ENCODE results near the gene LRP1.

Gene LRP1

DNA sequence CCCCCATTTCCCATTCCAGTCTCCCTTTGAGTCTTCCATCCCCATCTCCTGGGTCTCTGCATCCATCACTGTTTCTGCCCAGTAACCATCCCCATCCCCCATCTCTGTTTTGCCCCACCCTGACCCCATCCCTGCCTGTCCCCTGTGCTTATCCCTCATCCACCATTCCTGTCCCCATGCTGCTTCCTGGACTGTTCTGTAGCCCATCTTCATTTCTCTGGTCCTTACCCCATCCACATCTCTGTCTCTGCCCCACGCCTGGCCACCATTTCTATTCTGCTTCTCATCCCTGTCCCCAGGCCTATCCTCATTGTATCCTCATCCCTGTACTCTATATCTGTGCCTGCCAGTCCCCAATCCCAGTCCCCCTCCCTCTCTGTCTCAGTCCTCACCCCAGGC is 92.5 kb downstream of the LRP1 start:
- DNase-seq (ENCODE audit: low read depth in 2 of 3, low spot score in 2 of 3), result no peak

DNA sequence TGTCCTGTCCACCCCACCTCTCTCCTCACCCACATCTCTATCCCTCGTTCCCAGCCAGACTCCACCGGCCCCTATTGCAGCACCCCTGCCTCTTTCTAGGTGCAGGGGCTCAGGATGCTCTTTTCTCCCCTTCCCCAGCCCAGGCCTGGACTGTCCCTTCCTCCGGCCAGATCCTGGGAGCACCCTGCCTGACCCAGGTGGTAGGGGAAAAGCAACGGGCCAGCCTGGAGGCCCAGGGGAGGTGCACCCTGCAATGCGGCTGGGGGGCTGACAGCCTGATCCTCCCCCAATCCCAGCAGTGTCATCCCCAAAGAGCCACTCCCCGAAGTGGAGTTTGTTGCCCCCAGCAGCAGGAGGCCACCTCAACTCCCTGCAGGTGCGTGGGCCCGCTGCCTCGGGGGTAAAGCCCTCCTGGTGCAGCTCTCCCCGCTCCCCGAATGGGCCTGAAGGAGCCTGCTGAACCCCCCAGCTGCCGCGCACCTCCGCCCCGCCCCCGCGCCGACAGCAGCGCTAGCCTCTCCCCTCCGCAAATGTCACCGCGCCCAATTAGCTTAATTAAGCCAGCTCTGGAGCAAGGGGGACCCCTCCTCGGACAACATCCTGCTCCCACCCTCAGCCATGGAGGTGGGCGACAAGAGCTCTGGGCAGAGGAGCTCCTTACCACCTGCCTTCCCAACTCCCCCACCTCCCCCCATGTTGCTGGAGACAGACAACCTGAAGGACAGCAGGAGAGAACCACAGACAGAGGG is 93.1 kb downstream of the LRP1 start:
- no peak for DNase-seq (ENCODE audit: low read depth in 2 of 3, low spot score in 2 of 3)

DNA sequence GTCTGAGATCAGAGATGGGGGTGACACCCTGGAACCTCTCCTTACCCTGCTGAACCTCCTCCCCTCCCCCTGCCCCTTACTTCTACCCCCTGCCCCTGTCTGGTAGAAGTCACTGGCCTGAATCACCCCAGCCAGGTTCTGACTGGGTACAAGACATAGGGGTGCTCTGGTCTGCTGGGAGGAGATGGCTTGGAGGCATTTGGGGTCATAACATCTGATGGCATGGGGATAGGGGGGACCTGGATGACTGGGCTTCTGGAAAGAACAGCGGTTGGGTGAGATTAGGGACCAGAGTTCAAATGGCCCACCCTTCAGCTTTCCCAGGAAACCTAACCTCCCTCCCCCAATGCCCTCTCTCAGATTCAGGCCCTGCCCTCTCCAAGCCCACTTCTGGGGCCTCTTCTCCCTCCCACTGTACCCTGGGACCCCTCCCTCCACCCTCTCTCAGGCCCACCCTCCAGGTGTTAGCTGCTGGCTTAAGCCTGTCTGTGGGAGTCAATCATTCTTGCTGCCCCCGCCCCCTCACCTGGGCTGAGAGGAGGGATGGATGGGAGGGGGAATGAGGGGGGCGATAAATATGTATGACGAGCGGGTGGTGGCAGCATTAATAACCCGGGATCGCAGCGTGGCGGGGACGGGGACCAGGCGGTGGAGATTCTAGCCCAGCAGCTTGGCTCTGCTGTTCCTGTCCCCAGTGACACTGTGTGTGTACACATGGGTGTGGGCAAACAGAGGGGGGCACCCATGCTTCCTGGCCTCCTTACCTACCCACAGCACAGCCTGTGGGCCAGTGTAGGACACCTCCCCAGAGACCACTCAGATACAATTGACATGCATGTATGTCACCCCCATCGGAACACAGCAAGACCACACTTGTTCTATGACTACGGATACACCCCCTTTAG is 94.3 kb downstream of the LRP1 start:
- DNase-seq (ENCODE audit: low read depth in 2 of 3, low spot score in 2 of 3), result no peak

DNA sequence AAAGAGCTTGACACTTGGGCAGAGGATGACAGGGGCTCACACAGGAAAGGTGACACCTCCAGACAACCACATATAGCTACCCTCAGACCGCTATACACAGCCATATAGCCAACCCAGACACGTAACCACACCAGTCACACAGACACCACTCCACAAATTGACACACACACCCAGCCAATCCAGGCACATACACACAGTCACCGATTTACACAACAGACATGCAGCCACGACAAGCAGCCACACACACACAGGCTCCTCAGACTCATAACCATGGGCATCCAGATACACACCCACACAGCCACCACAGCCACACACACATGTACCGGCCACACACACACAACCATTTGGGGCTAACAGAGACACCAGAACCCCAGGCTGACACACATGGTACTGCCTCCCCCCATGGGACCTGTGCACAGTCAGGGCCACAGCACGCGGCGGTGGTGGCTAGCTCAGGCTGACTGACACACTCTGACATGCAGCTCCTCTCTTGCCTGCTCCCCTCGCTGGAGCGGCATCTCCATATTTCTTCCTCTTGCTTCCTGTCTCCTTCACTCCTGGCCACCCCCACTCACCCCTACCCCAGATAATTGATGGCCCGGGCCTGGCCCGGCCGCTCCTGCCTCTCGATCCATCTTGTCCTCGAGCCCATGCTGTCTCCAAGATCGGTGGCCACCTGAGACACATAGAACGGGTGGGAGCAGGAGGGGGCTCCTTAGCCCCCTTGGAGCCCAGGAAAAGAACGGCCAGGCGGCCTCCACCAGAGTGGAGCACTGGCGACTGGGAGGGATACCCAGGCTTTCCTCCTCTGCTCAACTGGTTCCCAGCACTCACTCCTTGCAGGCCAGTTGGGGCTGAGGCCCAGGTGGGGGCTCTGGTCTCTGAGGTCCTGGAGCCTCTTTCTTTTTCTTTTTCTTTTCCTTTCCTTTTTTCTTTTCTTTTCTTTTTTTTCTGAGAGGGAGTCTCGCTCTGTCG is 95.2 kb downstream of the LRP1 start:
- no peak for DNase-seq (ENCODE audit: low read depth in 2 of 3, low spot score in 2 of 3)

DNA sequence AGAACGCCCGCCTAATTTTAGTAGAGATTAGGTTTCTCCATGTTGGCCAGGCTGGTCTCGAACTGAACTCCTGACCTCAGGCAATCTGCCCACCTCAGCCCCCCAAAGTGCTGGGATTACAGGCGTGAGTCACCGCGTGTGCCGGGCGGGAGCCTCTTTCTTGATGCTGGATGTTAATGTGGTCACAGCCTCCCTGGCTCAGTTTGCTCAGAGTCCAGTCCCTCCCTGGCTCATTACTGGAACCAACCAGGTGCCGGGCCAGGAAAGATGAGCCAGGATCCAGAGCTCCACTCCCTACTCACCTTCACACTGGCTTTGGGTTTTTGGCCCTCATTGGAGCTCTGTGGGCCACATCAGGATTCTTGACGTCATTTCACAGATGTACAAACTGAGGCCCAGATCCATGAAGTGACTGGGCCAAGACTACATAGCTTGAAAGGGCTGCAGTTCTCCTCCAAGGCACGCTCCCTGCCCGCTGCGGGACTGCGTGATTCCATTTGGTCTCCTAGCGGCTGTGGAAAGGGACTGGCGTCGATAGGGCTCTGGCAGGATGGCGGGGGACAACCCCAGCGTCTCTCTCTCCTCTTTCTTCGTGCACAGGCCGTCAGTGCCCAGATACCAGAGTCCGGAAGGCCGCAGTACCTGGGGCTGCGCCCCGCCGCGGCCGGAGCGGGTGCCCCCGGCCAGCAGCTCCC is 96.1 kb downstream of the LRP1 start:
- no peak for DNase-seq (ENCODE audit: low read depth in 2 of 3, low spot score in 2 of 3)

DNA sequence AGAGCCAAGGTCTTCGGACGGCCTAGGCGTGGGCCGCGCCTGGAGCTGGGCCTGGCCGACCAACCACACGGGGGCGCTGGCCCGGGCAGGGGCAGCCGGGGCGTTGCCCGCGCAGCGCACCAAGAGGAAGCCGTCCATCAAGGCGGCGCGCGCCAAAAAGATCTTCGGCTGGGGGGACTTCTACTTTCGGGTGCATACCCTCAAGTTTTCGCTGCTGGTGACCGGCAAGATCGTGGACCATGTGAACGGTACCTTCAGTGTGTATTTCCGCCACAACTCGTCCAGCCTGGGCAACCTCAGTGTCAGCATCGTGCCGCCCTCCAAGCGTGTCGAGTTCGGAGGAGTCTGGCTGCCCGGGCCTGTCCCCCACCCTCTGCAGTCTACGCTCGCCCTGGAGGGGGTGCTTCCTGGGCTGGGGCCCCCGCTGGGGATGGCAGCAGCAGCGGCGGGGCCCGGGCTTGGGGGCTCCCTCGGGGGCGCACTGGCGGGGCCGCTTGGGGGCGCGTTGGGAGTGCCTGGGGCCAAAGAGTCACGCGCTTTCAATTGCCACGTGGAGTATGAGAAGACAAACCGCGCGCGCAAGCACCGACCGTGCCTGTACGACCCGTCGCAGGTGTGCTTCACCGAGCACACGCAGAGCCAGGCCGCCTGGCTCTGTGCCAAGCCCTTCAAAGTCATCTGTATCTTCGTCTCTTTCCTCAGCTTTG is 96.8 kb downstream of the LRP1 start:
- DNase-seq (ENCODE audit: low read depth in 2 of 3, low spot score in 2 of 3), result no peak

DNA sequence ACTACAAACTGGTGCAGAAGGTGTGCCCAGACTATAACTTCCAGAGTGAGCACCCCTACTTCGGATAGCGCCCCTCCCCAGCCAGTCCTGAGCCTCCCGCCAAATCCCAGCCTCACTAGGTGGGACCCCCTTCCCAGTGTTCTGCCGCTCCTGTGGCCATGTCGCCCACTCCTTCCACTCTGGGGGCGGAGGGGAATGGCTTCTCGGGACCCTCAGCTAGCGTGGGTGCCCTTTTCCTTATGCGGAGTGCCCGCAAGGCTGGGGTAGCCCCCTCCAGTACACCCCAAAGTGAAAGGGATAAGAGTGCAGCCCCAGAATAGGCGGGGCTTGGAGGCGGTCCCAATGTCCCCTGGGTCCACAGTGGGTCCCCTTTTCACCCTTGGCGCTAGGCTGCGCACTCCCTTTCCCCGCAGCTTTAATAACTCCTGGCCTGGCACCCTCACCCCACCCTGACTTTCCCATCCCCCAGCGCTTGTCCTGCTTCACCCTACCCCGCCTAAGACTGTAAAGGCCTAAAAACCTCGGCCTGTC is 97.5 kb downstream of the LRP1 start:
- no peak for DNase-seq (ENCODE audit: low read depth in 2 of 3, low spot score in 2 of 3)

DNA sequence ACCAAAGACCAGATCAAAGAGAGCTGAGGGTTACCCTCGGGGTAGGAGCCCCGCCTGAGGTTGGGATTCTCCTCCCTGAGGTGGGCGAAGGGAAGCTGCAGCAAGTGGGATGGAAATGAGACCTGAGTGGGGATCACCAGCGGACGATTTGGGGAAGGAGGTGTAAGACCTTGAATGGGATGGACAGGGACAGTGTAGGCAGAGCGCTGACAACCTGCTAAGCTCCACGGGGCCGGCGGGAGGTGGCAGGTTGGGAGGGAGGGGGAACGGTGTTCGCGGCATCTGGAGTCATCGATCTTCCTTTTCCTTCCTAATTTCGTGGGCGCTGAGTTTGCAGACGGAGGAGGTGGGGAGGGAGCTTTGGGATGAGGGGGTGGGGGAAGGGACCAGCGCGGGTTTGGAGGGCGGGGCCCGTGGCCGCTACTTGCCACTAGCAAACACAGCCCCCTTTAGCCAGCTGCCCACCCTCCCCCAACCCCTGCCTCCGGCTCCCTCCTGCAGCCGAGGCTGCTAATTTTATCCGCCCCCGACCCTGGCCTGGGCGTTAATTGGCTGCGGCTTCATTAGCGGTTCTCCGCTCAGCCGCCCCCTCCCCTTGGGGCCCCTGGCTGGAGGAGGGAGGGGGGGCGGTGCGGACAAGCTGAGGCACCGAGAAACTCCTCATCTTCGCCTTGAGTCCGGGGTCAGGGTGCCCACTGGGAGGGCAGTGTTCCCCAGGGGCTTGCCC is 98.5 kb downstream of the LRP1 start:
- no peak for DNase-seq (ENCODE audit: low read depth in 2 of 3, low spot score in 2 of 3)

DNA sequence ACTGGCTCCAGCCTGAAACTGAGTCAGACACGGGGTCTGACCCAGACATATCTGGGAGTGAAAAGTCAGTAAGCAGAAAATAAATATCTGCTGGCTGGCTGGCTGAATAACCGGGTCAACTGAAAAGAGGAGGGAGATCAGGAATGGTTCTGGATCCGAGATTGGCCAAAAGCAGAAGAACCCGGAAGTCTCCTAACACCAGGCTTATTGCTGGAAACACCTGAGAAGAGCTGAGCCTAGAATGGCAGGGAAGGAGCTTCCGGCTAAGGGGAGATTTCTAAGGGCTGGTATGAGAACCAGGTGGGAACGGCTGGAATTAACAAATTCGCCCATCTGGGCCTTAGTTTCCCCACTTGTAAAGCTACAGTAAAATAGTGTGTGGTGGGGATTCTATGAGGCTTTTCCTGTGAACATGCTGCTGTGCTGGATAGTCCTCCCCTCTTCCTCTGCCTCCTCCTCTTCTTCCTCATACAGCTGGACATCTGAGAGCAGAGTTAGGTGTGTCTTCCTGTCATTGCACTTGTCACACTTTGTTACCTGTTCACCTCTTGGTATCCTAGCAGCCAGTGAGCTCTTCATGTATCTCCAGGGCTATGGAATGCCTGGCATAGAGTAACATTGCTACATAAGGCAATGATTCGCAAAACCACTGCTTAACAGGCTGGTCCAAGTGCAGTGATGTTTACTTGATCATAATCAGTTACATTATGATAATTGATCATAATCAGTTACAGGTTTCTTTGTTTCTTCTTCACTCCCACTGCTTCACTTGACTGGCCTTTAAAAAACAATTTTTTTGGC is 99.2 kb downstream of the LRP1 start:
- no peak for DNase-seq (ENCODE audit: low read depth in 2 of 3, low spot score in 2 of 3)

DNA sequence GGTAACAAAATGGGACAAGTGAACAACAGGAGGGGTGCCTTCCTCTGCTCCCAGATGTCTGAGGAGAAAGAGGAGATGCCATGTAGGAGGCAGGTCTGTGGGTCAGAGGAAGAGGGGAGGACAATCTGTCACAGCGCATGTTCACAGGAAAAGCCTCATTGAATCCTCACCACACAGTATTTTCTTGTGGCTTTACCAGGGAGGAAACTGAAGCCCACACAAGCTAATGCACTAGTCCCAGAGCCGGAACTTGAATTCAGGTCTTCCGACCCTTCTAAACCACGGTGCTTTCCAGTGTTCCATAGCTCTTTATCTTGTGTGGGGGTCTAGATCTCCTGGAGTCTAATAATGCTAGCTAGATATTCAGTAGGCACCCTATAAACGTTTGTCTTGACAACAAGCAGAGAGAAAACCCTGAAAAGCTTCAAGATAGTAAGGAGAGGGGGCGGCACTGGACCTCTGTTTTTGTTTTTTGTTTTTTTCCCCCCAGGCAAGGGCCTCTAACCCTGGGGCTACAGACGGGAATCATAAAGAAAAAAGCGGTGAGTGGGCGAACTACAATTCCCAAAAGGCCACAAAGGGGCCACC is 100.9 kb downstream of the LRP1 start:
- no peak for DNase-seq (ENCODE audit: low read depth in 2 of 3, low spot score in 2 of 3)

DNA sequence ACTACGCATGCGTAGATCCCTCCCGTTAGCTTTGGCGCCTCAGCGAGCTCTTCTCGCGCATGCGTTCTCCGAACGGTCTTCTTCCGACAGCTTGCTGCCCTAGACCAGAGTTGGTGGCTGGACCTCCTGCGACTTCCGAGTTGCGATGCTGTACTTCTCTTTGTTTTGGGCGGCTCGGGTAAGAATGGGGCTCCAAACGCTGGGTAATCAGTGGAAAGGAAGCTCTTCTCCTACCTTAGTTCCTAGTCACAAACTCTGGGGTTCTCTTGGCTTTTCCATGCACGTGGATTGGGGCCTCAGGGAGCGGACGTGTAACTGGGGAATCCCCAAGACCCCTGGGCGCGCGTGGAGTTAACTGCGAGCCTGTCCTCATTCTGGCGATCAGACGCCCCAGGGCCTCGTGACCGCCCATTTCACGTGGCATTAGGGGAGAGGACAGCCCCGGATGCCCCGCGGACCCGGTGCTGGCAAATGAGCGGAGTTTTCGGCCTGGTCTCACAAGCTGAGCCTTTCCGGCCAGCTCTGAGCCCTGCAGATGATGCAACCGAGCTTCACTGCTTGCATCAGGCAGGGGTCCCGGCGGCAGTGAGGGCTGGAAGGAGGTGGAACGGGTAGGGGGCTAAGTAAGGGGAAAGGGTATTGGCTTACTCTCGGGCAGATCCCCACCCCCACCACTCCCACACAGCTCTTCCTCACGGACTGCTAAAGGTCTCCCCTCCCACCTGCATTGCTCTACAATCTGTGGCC is 101.5 kb downstream of the LRP1 start, which contains the start of gene SHMT2:
TSS of gene SHMT2 (plus strand) at position 78 of the 747 bp plus-strand sequence. CDS start at position 146, 68 bp downstream.
- peak in 2 of 3 experiments; percentile 85 to 91 for DNase-seq (ENCODE audit: low read depth in 2 of 3, low spot score in 2 of 3)

DNA sequence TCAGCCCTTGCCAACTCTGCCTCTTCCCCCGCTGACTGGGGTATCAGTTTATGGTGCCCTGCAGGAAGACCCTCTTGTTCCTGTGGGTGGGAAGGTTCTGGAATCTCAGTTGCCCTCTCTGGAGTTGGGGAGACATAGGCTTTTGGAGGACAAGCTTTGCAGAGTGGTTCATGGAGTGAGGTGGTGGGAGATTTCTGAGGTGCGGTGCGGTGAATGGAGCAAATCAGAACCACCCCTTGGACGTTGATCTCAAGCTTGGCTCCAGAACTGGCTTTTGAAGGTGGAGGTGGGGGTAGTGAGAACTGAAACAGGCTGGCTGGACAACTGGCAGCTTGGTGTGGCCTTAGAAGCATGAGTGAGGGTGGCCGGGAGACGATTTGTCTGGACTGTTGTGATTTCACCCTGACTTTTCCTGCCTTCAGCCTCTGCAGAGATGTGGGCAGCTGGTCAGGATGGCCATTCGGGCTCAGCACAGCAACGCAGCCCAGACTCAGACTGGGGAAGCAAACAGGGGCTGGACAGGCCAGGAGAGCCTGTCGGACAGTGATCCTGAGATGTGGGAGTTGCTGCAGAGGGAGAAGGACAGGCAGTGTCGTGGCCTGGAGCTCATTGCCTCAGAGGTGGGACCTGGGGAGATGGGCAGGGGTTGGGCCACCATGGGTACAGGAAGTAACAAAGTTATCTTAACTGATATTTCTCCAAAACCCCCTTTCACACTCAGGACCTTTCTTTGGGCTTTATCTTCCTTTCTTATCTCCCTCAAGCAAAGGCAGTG is 102.3 kb downstream of the LRP1 start:
- DNase-seq (ENCODE audit: low read depth in 2 of 3, low spot score in 2 of 3), result no peak

DNA sequence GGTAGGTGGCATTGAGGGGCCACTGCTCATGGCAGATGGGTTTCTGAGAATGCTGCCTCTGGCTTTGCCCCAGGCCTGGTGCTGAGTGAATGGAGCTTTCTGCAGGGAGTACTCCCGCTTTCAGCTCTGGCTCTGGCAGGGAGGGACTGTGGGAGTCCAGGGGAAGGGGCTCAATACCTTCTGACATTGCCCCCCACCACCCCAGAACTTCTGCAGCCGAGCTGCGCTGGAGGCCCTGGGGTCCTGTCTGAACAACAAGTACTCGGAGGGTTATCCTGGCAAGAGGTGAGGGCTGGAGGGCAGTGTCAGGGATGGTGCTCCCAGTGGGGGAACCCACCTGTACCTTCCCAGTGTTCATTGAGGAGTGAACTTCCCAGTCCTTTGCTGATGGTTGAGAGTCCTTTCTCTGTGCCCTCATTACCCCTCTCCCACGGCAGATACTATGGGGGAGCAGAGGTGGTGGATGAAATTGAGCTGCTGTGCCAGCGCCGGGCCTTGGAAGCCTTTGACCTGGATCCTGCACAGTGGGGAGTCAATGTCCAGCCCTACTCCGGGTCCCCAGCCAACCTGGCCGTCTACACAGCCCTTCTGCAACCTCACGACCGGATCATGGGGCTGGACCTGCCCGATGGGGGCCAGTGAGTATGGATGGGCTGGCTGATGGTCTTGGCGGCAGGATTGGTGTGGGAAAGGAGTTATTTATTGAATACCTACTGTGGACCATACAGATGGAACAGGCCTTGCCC is 103.2 kb downstream of the LRP1 start:
- no peak for DNase-seq (ENCODE audit: low read depth in 2 of 3, low spot score in 2 of 3)

DNA sequence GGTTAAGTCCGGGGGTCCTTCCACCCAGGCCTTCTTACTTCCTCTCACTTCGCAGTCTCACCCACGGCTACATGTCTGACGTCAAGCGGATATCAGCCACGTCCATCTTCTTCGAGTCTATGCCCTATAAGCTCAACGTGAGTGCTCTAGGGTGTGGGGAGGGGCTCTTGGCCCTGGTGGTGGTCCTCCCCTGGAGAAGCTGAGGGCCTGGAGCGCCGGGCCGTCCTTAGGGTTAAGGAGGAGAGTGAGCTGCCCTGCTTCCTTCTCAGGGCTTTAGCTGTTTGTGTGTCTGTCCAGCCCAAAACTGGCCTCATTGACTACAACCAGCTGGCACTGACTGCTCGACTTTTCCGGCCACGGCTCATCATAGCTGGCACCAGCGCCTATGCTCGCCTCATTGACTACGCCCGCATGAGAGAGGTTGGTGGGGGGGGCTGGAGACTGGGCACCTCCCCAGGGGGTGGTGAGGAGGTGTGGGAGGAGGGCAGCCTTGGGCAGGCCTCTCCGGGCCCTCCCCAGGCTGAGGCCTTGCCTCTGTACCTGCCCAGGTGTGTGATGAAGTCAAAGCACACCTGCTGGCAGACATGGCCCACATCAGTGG is 104.0 kb downstream of the LRP1 start:
- no peak for DNase-seq (ENCODE audit: low read depth in 2 of 3, low spot score in 2 of 3)
